Nephron progenitor cell (in vitro differentiated cells): ENCODE results near the gene ERC2.
A peak's percentile ranks its signal among the peaks of the same experiment; 100 is the strongest.

Experiments used
- DNase-seq: peaks from one replicate; pipeline ENCODE4 v3.0.0; 2021
- H3K27ac Mint-ChIP-seq: 2 replicates; pipeline ENCODE4 v1.8.0; 2021; ENCODE audit warnings: mild to moderate bottlenecking, moderate library complexity, mixed read lengths
- H3K27me3 Mint-ChIP-seq: 2 replicates; pipeline ENCODE4 v1.8.0; 2021; ENCODE audit warnings: mild to moderate bottlenecking, low read depth, mixed read lengths; ENCODE audit not compliant: poor library complexity
- H3K36me3 Mint-ChIP-seq: 2 replicates; pipeline ENCODE4 v1.8.0; 2021; ENCODE audit warnings: low read depth, mixed read lengths
- H3K4me1 Mint-ChIP-seq: 2 replicates; pipeline ENCODE4 v1.8.0; 2021; ENCODE audit warnings: mixed read lengths
- H3K4me3 Mint-ChIP-seq: 2 replicates; pipeline ENCODE4 v1.8.0; 2021; ENCODE audit warnings: mild to moderate bottlenecking, moderate library complexity, mixed read lengths
- H3K9me3 Mint-ChIP-seq: 2 replicates; pipeline ENCODE4 v1.8.0; 2021; ENCODE audit warnings: mild to moderate bottlenecking, moderate library complexity, mixed read lengths
- CTCF ChIP-seq: fragments of 200-600 bp; sonication (generic); IDR thresholded peaks from 2 replicates; pipeline ENCODE4 v1.5.0; 2021; ENCODE audit warnings: antibody characterized with exemption

The ERC2 gene

GRCh38 chr3:55619046-55619808, 849.0 kb downstream of the ERC2 start:
- TF ChIP-seq CTCF, result no peak
- no peaks in the 10 kb centered on the region for H3K27me3 Mint-ChIP-seq
- H3K4me3 Mint-ChIP-seq, result no peak overlapping the region
- H3K36me3 Mint-ChIP-seq, result no peaks in the 10 kb centered on the region
- H3K27ac Mint-ChIP-seq, result no peak overlapping the region
- H3K9me3 Mint-ChIP-seq, result no peaks in the 10 kb centered on the region
- peaks cover 89% of the 10 kb centered on the region for H3K4me1 Mint-ChIP-seq
- no peak for DNase-seq

- Mint-ChIP-seq H3K4me3 (no peak overlapping the region), H3K36me3 (no peaks in the 10 kb centered on the region), H3K9me3 (no peaks in the 10 kb centered on the region), H3K4me1 (peaks cover 89% of the 10 kb centered on the region), H3K27ac (peak overlapping the region; percentile 93), H3K27me3 (no peaks in the 10 kb centered on the region)
- no peak for DNase-seq
- no peak for TF ChIP-seq CTCF
Observed at GRCh38 chr3:55617385-55617784, 850.9 kb downstream of the ERC2 start.

GRCh38 chr3:55616803-55617202, 851.5 kb downstream of the ERC2 start:
- TF ChIP-seq CTCF, result no peak
- H3K27ac Mint-ChIP-seq, result peak overlapping the region; percentile 93
- no peaks in the 10 kb centered on the region for H3K36me3 Mint-ChIP-seq
- H3K4me3 Mint-ChIP-seq, result peak overlapping the region; percentile 40
- no peaks in the 10 kb centered on the region for H3K9me3 Mint-ChIP-seq
- peaks cover 89% of the 10 kb centered on the region for H3K4me1 Mint-ChIP-seq
- DNase-seq, result no peak
- H3K27me3 Mint-ChIP-seq, result no peaks in the 10 kb centered on the region

- Mint-ChIP-seq H3K9me3 (no peaks in the 10 kb centered on the region), H3K27ac (peak overlapping the region; percentile 90), H3K4me1 (peaks cover 89% of the 10 kb centered on the region), H3K27me3 (no peaks in the 10 kb centered on the region), H3K4me3 (peak overlapping the region; percentile 39), H3K36me3 (no peaks in the 10 kb centered on the region)
- no peak for TF ChIP-seq CTCF
- DNase-seq, result peak; percentile 23
Observed at GRCh38 chr3:55615694-55616295, 852.5 kb downstream of the ERC2 start.

- peak overlapping the region; percentile 90 for H3K27ac Mint-ChIP-seq
- H3K4me1 Mint-ChIP-seq, result peaks cover 89% of the 10 kb centered on the region
- H3K4me3 Mint-ChIP-seq, result peak overlapping the region; percentile 39
- H3K9me3 Mint-ChIP-seq, result no peaks in the 10 kb centered on the region
- H3K36me3 Mint-ChIP-seq, result no peaks in the 10 kb centered on the region
- DNase-seq, result no peak
- H3K27me3 Mint-ChIP-seq, result no peaks in the 10 kb centered on the region
- TF ChIP-seq CTCF, result no peak
Observed at GRCh38 chr3:55615039-55615693, 853.1 kb downstream of the ERC2 start.
